ENCODE measurements around the gene HDAC4.

HDAC4 gene

GRCh38 chr2:239369631-239370161 lies 31.1 kb downstream of the HDAC4 start:
- DNase-seq (ENCODE audit: low read depth) = peak; percentile 59

GRCh38 chr2:239368906-239369552 lies 31.8 kb downstream of the HDAC4 start:
- DNase-seq (ENCODE audit: low read depth) = no peak

- DNase-seq (ENCODE audit: low read depth) = no peak
Measured at GRCh38 chr2:239368321-239368720, 32.5 kb downstream of the HDAC4 start.

GRCh38 chr2:239366740-239367139 lies 34.1 kb downstream of the HDAC4 start:
- no peak for DNase-seq (ENCODE audit: low read depth)

GRCh38 chr2:239365782-239366435 lies 34.9 kb downstream of the HDAC4 start:
- no peak for DNase-seq (ENCODE audit: low read depth)

GRCh38 chr2:239365071-239365781 lies 35.6 kb downstream of the HDAC4 start:
- DNase-seq (ENCODE audit: low read depth) = no peak

- DNase-seq (ENCODE audit: low read depth) = no peak
Measured at GRCh38 chr2:239363946-239364637, 36.7 kb downstream of the HDAC4 start.

GRCh38 chr2:239362507-239362906 lies 38.3 kb downstream of the HDAC4 start:
- no peak for DNase-seq (ENCODE audit: low read depth)

- DNase-seq (ENCODE audit: low read depth) = no peak
Measured at GRCh38 chr2:239361311-239361642, 39.5 kb downstream of the HDAC4 start.

- DNase-seq (ENCODE audit: low read depth) = no peak
Measured at GRCh38 chr2:239360421-239361310, 40.2 kb downstream of the HDAC4 start.

- DNase-seq (ENCODE audit: low read depth) = no peak
Measured at GRCh38 chr2:239360008-239360407, 40.8 kb downstream of the HDAC4 start.

GRCh38 chr2:239359196-239359912 lies 41.5 kb downstream of the HDAC4 start:
- no peak for DNase-seq (ENCODE audit: low read depth)

GRCh38 chr2:239358062-239358754 lies 42.6 kb downstream of the HDAC4 start:
- DNase-seq (ENCODE audit: low read depth) = no peak

GRCh38 chr2:239355724-239356123 lies 45.1 kb downstream of the HDAC4 start:
- DNase-seq (ENCODE audit: low read depth) = no peak

- no peak for DNase-seq (ENCODE audit: low read depth)
Measured at GRCh38 chr2:239355139-239355538, 45.7 kb downstream of the HDAC4 start.

- no peak for DNase-seq (ENCODE audit: low read depth)
Measured at GRCh38 chr2:239354791-239355136, 46.1 kb downstream of the HDAC4 start.

- no peak for DNase-seq (ENCODE audit: low read depth)
Measured at GRCh38 chr2:239354132-239354790, 46.6 kb downstream of the HDAC4 start.

- DNase-seq (ENCODE audit: low read depth) = no peak
Measured at GRCh38 chr2:239353692-239354091, 47.1 kb downstream of the HDAC4 start.

GRCh38 chr2:239351687-239352086 lies 49.1 kb downstream of the HDAC4 start:
- no peak for DNase-seq (ENCODE audit: low read depth)
